Thoracic aorta (tissue), 2 donors: Measurements from ENCODE around the gene USHBP1. TPM values are rescaled to one million over a fixed set of nuclear protein-coding genes. Genes with fewer than 3 reads are reported as not detected.

Experiments used
- ATAC-seq: fragments of 150-250 bp; one replicate; pipeline ENCODE4 v1.8.0; 2017; ENCODE audit warnings: low read depth; ENCODE audit not compliant: insufficient number of reproducible peaks, low FRiP score
- DNase-seq: peaks from one replicate; pipeline ENCODE4 v3.0.0-alpha.2; 2020; ENCODE audit warnings: low spot score
- H3K27ac ChIP-seq, 2 donors: fragments of 200-600 bp; sonication (generic); 1 replicate in 1 of 2; 2 replicates in 1 of 2; pipeline ENCODE4 v1.5.1; 2016; ENCODE audit warnings: mild to moderate bottlenecking in 2 of 2, moderate library complexity in 2 of 2
- H3K27me3 ChIP-seq: fragments of 200-600 bp; sonication (generic); replicated peaks from 2 replicates; pipeline ENCODE4 v1.6.0; 2016; ENCODE audit warnings: mild to moderate bottlenecking; ENCODE audit not compliant: insufficient read depth
- H3K36me3 ChIP-seq: fragments of 200-600 bp; sonication (generic); one replicate; pipeline ENCODE4 v1.5.1; 2016
- H3K4me1 ChIP-seq, 2 donors: fragments of 200-600 bp; sonication (generic); 1 replicate in 1 of 2; 2 replicates in 1 of 2; pipeline versions ENCODE4 v1.5.1 to v1.6.0; 2016; ENCODE audit warnings: low read depth in 2 of 2, mild to moderate bottlenecking in 1 of 2; ENCODE audit not compliant: control insufficient read depth in 1 of 2
- H3K4me3 ChIP-seq: fragments of 200-600 bp; sonication (generic); 2 replicates; pipeline ENCODE4 v1.5.1; 2016; ENCODE audit warnings: mild to moderate bottlenecking
- H3K9me3 ChIP-seq: fragments of 200-600 bp; sonication (generic); 2 replicates; pipeline ENCODE4 v1.5.1; 2016
- CTCF ChIP-seq: fragments of 200-600 bp; sonication (generic); IDR thresholded peaks from one replicate; pipeline ENCODE4 v1.5.1; 2019; ENCODE audit warnings: antibody characterized with exemption
- total RNA-seq, 2 donors: library from RNA; depleted of rRNA; stranded (reverse); fragments of >200 nt; gene quantifications; one replicate each; pipeline versions ENCODE4 v1.1.0 to v1.2.3, GENCODE V29; 2016

Gene USHBP1
- total RNA-seq, 2 donors from 2014 or later: 3.5 to 4.0 TPM

GRCh38 chr19:17286263-17286662, 21.7 kb upstream of the USHBP1 start:
- no peak overlapping the region for H3K27ac ChIP-seq
- H3K4me1 ChIP-seq: peaks cover 7 to 14% of the 10 kb centered on the region in 2 donors
- no peak overlapping the region for H3K4me3 ChIP-seq
- DNase-seq (no peak), ATAC-seq (no peak)
- H3K27me3 ChIP-seq: no peaks in the 10 kb centered on the region
- TF ChIP-seq CTCF: no peak
- no peaks in the 10 kb centered on the region for H3K36me3 ChIP-seq
- no peaks in the 10 kb centered on the region for H3K9me3 ChIP-seq

- peaks cover 7 to 14% of the 10 kb centered on the region in 2 donors for H3K4me1 ChIP-seq
- TF ChIP-seq CTCF: no peak
- H3K4me3 ChIP-seq: no peak overlapping the region
- DNase-seq (no peak), ATAC-seq (no peak)
- no peaks in the 10 kb centered on the region for H3K27me3 ChIP-seq
- H3K27ac ChIP-seq: no peak overlapping the region
- H3K9me3 ChIP-seq: no peaks in the 10 kb centered on the region
- no peaks in the 10 kb centered on the region for H3K36me3 ChIP-seq
Observed at GRCh38 chr19:17285415-17286135, 21.0 kb upstream of the USHBP1 start.

- DNase-seq: no peak
- no peak for TF ChIP-seq CTCF
- Histone ChIP-seq H3K27me3 (no peaks in the 10 kb centered on the region), H3K4me3 (no peak overlapping the region), H3K9me3 (no peaks in the 10 kb centered on the region), H3K27ac (no peak overlapping the region), H3K36me3 (peaks cover 7% of the 10 kb centered on the region), H3K4me1 (peaks cover 7 to 14% of the 10 kb centered on the region in 2 donors)
- ATAC-seq: no peak
Observed at GRCh38 chr19:17283504-17283996, 19.0 kb upstream of the USHBP1 start.

- no peaks in the 10 kb centered on the region for H3K27me3 ChIP-seq
- peak overlapping the region; percentile 68 for H3K4me3 ChIP-seq
- peak; percentile 90 for TF ChIP-seq CTCF
- peaks cover 7 to 14% of the 10 kb centered on the region in 2 donors for H3K4me1 ChIP-seq
- H3K36me3 ChIP-seq: peaks cover 8% of the 10 kb centered on the region
- ATAC-seq: peak; percentile 64
- H3K27ac ChIP-seq: no peak overlapping the region
- H3K9me3 ChIP-seq: no peaks in the 10 kb centered on the region
- no peak for DNase-seq
Observed at GRCh38 chr19:17282488-17283125, 18.1 kb upstream of the USHBP1 start.
